Loucy (cell line): ENCODE results near the gene SOCS2.

Experiments
- CTCF ChIP-seq: fragments of 200-600 bp; sonication (generic); conservative IDR thresholded peaks from 2 replicates; pipeline ENCODE4 v1.5.1; 2014; ENCODE audit warnings: mild to moderate bottlenecking, antibody characterized with exemption, low read length
- EZH2phosphoT487 ChIP-seq: fragments of 200-600 bp; IDR thresholded peaks from 2 replicates; pipeline ENCODE4 v1.6.1; 2018; ENCODE audit warnings: antibody characterized with exemption, mild to moderate bottlenecking, moderate library complexity, borderline replicate concordance

GRCh38 chr12:93524386-93525133 lies 47.9 kb upstream of the SOCS2 start:
- TF ChIP-seq CTCF, result no peak
- TF ChIP-seq EZH2phosphoT487, result no peak
